HG03097 (cell line): ENCODE measurements around the gene MICB.

Experiments
- ATAC-seq: cut with Tn5 transposase; IDR thresholded peaks from one replicate; pipeline ENCODE4 v1.9.1; 2021; ENCODE audit not compliant: unreplicated experiment, low FRiP score

Gene MICB

GRCh38 chr6:31559606-31559957, 61.6 kb downstream of the MICB start:
- ATAC-seq, result no peak

GRCh38 chr6:31559958-31560696, 62.2 kb downstream of the MICB start:
- ATAC-seq, result peak; percentile 60

DNA sequence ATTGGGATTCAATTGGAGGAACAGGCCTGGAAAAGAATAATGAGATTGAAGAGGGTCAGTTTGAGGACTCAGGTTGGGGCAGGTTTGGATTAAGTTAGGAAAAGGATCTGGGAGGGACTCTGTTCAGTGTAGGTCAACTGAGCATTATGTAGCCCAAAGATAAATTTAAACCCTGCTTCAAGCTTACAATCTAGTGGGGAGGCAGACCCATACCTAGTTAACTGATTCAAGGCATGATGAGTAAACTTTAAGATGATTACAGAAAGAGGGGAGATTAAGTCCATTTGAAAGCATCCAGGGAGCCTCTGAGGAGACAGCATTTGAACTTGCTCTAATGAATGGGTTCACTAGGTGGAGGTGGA, 62.7 kb downstream of the MICB start:
- ATAC-seq, result no peak
